ENCODE data around the gene SMAD6.
"Not testable (repeated sequence)": the region's sequence is repeated elsewhere in the genome, so short reads cannot be mapped to it uniquely, and the experiment has no call there.

The SMAD6 gene

GRCh38 chr15:66825139-66825538, 123.1 kb downstream of the SMAD6 start:
- DNase-seq (ENCODE audit: low spot score) = no peak

GRCh38 chr15:66825731-66826130, 123.7 kb downstream of the SMAD6 start:
- no peak for DNase-seq (ENCODE audit: low spot score)

GRCh38 chr15:66826507-66826906, 124.5 kb downstream of the SMAD6 start:
- no peak for DNase-seq (ENCODE audit: low spot score)

GRCh38 chr15:66827039-66827697, 125.1 kb downstream of the SMAD6 start:
- DNase-seq (ENCODE audit: low spot score) = no peak

GRCh38 chr15:66827698-66828055, 125.6 kb downstream of the SMAD6 start:
- DNase-seq (ENCODE audit: low spot score) = no peak

GRCh38 chr15:66828817-66829541, 126.9 kb downstream of the SMAD6 start:
- not testable (repeated sequence) for DNase-seq (ENCODE audit: low spot score)

- no peak for DNase-seq (ENCODE audit: low spot score)
Measured at GRCh38 chr15:66829551-66830121, 127.6 kb downstream of the SMAD6 start.

- DNase-seq (ENCODE audit: low spot score) = peak; percentile 69
Measured at GRCh38 chr15:66830358-66830757, 128.3 kb downstream of the SMAD6 start.

- no peak for DNase-seq (ENCODE audit: low spot score)
Measured at GRCh38 chr15:66830823-66831222, 128.8 kb downstream of the SMAD6 start.

- DNase-seq (ENCODE audit: low spot score) = no peak
Measured at GRCh38 chr15:66831289-66831688, 129.3 kb downstream of the SMAD6 start.

- DNase-seq (ENCODE audit: low spot score) = no peak
Measured at GRCh38 chr15:66831801-66832390, 129.9 kb downstream of the SMAD6 start.
